KG1 (cell line): ENCODE data around the gene C1QL2.

Experiments used
- DNase-seq: peaks from one replicate; lab custom pipeline; 2025; lab: John Stamatoyannopoulos, UW

C1QL2 gene

GRCh38 chr2:119137502-119137901 is 21.0 kb downstream of the C1QL2 start:
- no peak for DNase-seq

GRCh38 chr2:119136872-119137271 is 21.7 kb downstream of the C1QL2 start:
- DNase-seq = no peak

GRCh38 chr2:119136093-119136492 is 22.5 kb downstream of the C1QL2 start:
- DNase-seq = no peak

- no peak for DNase-seq
These were observed 23.8 kb downstream of the C1QL2 start for GRCh38 chr2:119134775-119135174.

- DNase-seq = no peak
These were observed 31.9 kb downstream of the C1QL2 start for GRCh38 chr2:119126650-119127049.

GRCh38 chr2:119123389-119123788 is 35.2 kb downstream of the C1QL2 start:
- DNase-seq = no peak

GRCh38 chr2:119122663-119123062 is 35.9 kb downstream of the C1QL2 start:
- DNase-seq = no peak

- no peak for DNase-seq
These were observed 38.4 kb downstream of the C1QL2 start for GRCh38 chr2:119119999-119120756.

GRCh38 chr2:119119076-119119785 is 39.3 kb downstream of the C1QL2 start:
- no peak for DNase-seq

GRCh38 chr2:119117891-119118882 is 40.4 kb downstream of the C1QL2 start:
- DNase-seq = no peak

- no peak for DNase-seq
These were observed 41.1 kb downstream of the C1QL2 start for GRCh38 chr2:119117408-119117807.

- no peak for DNase-seq
These were observed 41.9 kb downstream of the C1QL2 start for GRCh38 chr2:119116411-119117295.

- no peak for DNase-seq
These were observed 44.3 kb downstream of the C1QL2 start for GRCh38 chr2:119114266-119114665.

- DNase-seq = no peak
These were observed 45.1 kb downstream of the C1QL2 start for GRCh38 chr2:119113489-119113770.

GRCh38 chr2:119112770-119113488 is 45.6 kb downstream of the C1QL2 start:
- no peak for DNase-seq

GRCh38 chr2:119112230-119112629 is 46.3 kb downstream of the C1QL2 start:
- no peak for DNase-seq

GRCh38 chr2:119111115-119111975 is 47.2 kb downstream of the C1QL2 start:
- no peak for DNase-seq

- DNase-seq = no peak
These were observed 48.7 kb downstream of the C1QL2 start for GRCh38 chr2:119109866-119110265.

- DNase-seq = no peak
These were observed 50.4 kb downstream of the C1QL2 start for GRCh38 chr2:119108186-119108585.
